H1 (cell line): ENCODE results near the gene IFNA16. TPM values are rescaled to one million over a fixed set of nuclear protein-coding genes. Genes with fewer than 3 reads are reported as not detected.

Experiments
- CTCF ChIA-PET: fragments of 300-600 bp; sonication (Branson Sonifier 250); formaldehyde crosslinking; loops from one replicate; lab custom pipeline; 2021; ENCODE audit not compliant: partially characterized antibody; lab: Charles Lee
- POLR2A ChIA-PET: fragments of 300-600 bp; sonication (Branson Sonifier 250); formaldehyde crosslinking; loops from one replicate; lab custom pipeline; 2021; ENCODE audit warnings: inconsistent platforms; ENCODE audit not compliant: partially characterized antibody; lab: Charles Lee
- DNase-seq, 2 experiments: peaks; one replicate each; pipeline versions ENCODE4 v3.0.0 to v3.0.0-alpha.2; 2010 to 2022; ENCODE audit warnings: low spot score in 2 of 2, low read depth in 1 of 2, mixed read lengths in 1 of 2
- FAIRE-seq: peaks from 2 replicates; lab custom pipeline; 2011; peaks lifted over from hg19 to GRCh38; lab: Jason Lieb, UNC
- H2AFZ ChIP-seq: 2 replicates; pipeline ENCODE4 v1.8.1; 2012; ENCODE audit warnings: low read length, inconsistent platforms
- H2AK5ac ChIP-seq: 2 replicates; pipeline ENCODE4 v1.6.1; 2013; ENCODE audit warnings: low read depth, low read length
- H2BK120ac ChIP-seq: replicated peaks from 2 replicates; pipeline ENCODE3; 2013; ENCODE audit warnings: low read depth, low read length, inconsistent platforms
- H2BK12ac ChIP-seq: 2 replicates; pipeline ENCODE4 v1.6.1; 2013; ENCODE audit warnings: low read depth, low read length
- H2BK15ac ChIP-seq: 2 replicates; pipeline ENCODE4 v1.6.1; 2013; ENCODE audit warnings: low read length
- H2BK20ac ChIP-seq: 2 replicates; pipeline ENCODE4 v1.6.1; 2013; ENCODE audit warnings: low read length
- H2BK5ac ChIP-seq: 2 replicates; pipeline ENCODE4 v1.6.1; 2013; ENCODE audit warnings: low read depth, low read length
- H3K14ac ChIP-seq: 2 replicates; pipeline ENCODE4 v1.6.1; 2013; ENCODE audit warnings: inconsistent platforms; ENCODE audit not compliant: insufficient read length
- H3K18ac ChIP-seq: 2 replicates; pipeline ENCODE4 v1.6.1; 2013; ENCODE audit warnings: low read length; ENCODE audit errors: extremely low read depth
- H3K23ac ChIP-seq: 2 replicates; pipeline ENCODE4 v1.6.1; 2013; ENCODE audit warnings: inconsistent platforms; ENCODE audit not compliant: insufficient read length
- H3K23me2 ChIP-seq: 2 replicates; pipeline ENCODE4 v1.6.1; 2013; ENCODE audit warnings: low read depth, low read length
- H3K27ac ChIP-seq: 2 replicates; pipeline ENCODE4 v1.6.1; 2011; ENCODE audit warnings: low read depth, low read length, inconsistent platforms
- H3K27me3 ChIP-seq, 4 experiments: replicated peaks in 1 of 4; 1 replicate in 1 of 4; 2 replicates in 3 of 4; pipeline versions ENCODE4 v1.6.1 to v1.8.1; 2011 to 2013; ENCODE audit warnings: low read length in 3 of 4, mild to moderate bottlenecking in 3 of 4, inconsistent platforms in 2 of 4, mixed read lengths in 2 of 4, moderate library complexity in 1 of 4; ENCODE audit not compliant: control insufficient read depth in 3 of 4, insufficient read depth in 3 of 4; ENCODE audit errors: extremely low read depth in 1 of 4
- H3K36me3 ChIP-seq, 4 experiments: 2 replicates each; pipeline versions ENCODE4 v1.6.1 to v1.8.1; 2011 to 2013; ENCODE audit warnings: mild to moderate bottlenecking in 4 of 4, low read length in 3 of 4, moderate library complexity in 2 of 4, control low read depth in 1 of 4, inconsistent platforms in 1 of 4; ENCODE audit not compliant: insufficient read depth in 4 of 4, control insufficient read depth in 2 of 4
- H3K4ac ChIP-seq: replicated peaks from 2 replicates; pipeline ENCODE3; 2013; ENCODE audit warnings: low read length, low read depth, mixed read lengths, inconsistent platforms; ENCODE audit not compliant: insufficient read length
- H3K4me1 ChIP-seq, 4 experiments: replicated peaks in 1 of 4; 1 replicate in 1 of 4; 2 replicates in 3 of 4; pipeline versions ENCODE4 v1.6.1 to v1.8.1; 2011 to 2013; ENCODE audit warnings: low read length in 3 of 4, inconsistent platforms in 2 of 4, mixed read lengths in 1 of 4; ENCODE audit not compliant: insufficient read depth in 4 of 4, control insufficient read depth in 3 of 4
- H3K4me2 ChIP-seq, 2 experiments: 2 replicates each; pipeline versions ENCODE4 v1.6.1 to v1.8.1; 2011 to 2013; ENCODE audit warnings: low read depth in 2 of 2, low read length in 2 of 2, control low read depth in 1 of 2, inconsistent platforms in 1 of 2, mild to moderate bottlenecking in 1 of 2; ENCODE audit not compliant: insufficient read depth in 1 of 2
- H3K4me3 ChIP-seq, 4 experiments: fragments of 200-600, 300-600 bp in 1 of 4; sonication (generic), shearing (Covaris generic), sonication (Bioruptor Twin) in 1 of 4; 2 replicates each; pipeline versions ENCODE4 v1.5.1 to v1.8.1; 2011 to 2016; ENCODE audit warnings: low read length in 4 of 4, low read depth in 3 of 4, control low read depth in 2 of 4, inconsistent platforms in 2 of 4, mild to moderate bottlenecking in 2 of 4, mixed read lengths in 1 of 4, moderate library complexity in 1 of 4; ENCODE audit not compliant: insufficient read depth in 2 of 4; ENCODE audit errors: extremely low read depth in 1 of 4
- H3K56ac ChIP-seq: replicated peaks from 2 replicates; pipeline ENCODE3; 2013; ENCODE audit warnings: low read depth, mild to moderate bottlenecking, mixed read lengths, low read length, inconsistent platforms; ENCODE audit not compliant: insufficient read length
- H3K79me1 ChIP-seq: 2 replicates; pipeline ENCODE4 v1.6.1; 2013; ENCODE audit warnings: low read depth, low read length, control low read depth
- H3K79me2 ChIP-seq, 2 experiments: 2 replicates each; pipeline versions ENCODE4 v1.6.1 to v1.8.1; 2012 to 2013; ENCODE audit warnings: low read length in 2 of 2, mild to moderate bottlenecking in 2 of 2, inconsistent platforms in 1 of 2; ENCODE audit not compliant: insufficient read depth in 2 of 2, control insufficient read depth in 1 of 2
- H3K9ac ChIP-seq, 4 experiments: replicated peaks in 1 of 4; 1 replicate in 1 of 4; 2 replicates in 3 of 4; pipeline versions ENCODE4 v1.6.1 to v1.8.1; 2011 to 2013; ENCODE audit warnings: low read depth in 3 of 4, low read length in 3 of 4, control low read depth in 2 of 4, mild to moderate bottlenecking in 2 of 4, moderate library complexity in 2 of 4, inconsistent platforms in 1 of 4; ENCODE audit errors: extremely low read depth in 1 of 4
- H3K9me3 ChIP-seq, 2 experiments: 2 replicates each; pipeline versions ENCODE4 v1.6.1 to v1.8.1; 2012 to 2013; ENCODE audit warnings: mild to moderate bottlenecking in 2 of 2, moderate library complexity in 2 of 2, control low read depth in 1 of 2, inconsistent platforms in 1 of 2, low read depth in 1 of 2, low read length in 1 of 2, mixed read lengths in 1 of 2; ENCODE audit not compliant: insufficient read depth in 2 of 2
- H4K20me1 ChIP-seq, 2 experiments: replicated peaks in 1 of 2; 2 replicates each; pipeline versions ENCODE3 to v1.8.1; 2011 to 2013; ENCODE audit warnings: inconsistent platforms in 2 of 2, low read length in 2 of 2, mild to moderate bottlenecking in 1 of 2; ENCODE audit not compliant: insufficient read depth in 2 of 2, control insufficient read depth in 1 of 2
- H4K5ac ChIP-seq: 2 replicates; pipeline ENCODE4 v1.6.1; 2013; ENCODE audit warnings: low read length, low read depth, mixed read lengths, inconsistent platforms; ENCODE audit not compliant: insufficient read length
- H4K8ac ChIP-seq: 2 replicates; pipeline ENCODE4 v1.8.0; 2013; ENCODE audit warnings: mild to moderate bottlenecking, moderate library complexity, low read length, inconsistent platforms; ENCODE audit not compliant: insufficient read depth; ENCODE audit errors: extremely low read depth
- H4K91ac ChIP-seq: replicated peaks from 2 replicates; pipeline ENCODE3; 2013; ENCODE audit warnings: low read length, mixed read lengths, inconsistent platforms; ENCODE audit not compliant: insufficient read length
- BCL11A ChIP-seq, 2 experiments: IDR thresholded peaks; one replicate each; pipeline ENCODE4 v1.6.1; 2011; ENCODE audit warnings: low read depth in 2 of 2, low read length in 2 of 2, mild to moderate bottlenecking in 2 of 2
- JUN ChIP-seq: IDR thresholded peaks from 2 replicates; pipeline ENCODE4 v1.6.1; 2011; ENCODE audit warnings: low read depth, mild to moderate bottlenecking, improper control_type of control experiment, low read length
- WGBS, 2 experiments: shearing (Covaris generic) in 1 of 2; methylation state at CpG; one replicate each; pipeline versions ENCODE4 v1.1.6 to v1.1.7; 2013 to 2015; ENCODE audit warnings: low lambda C conversion rate in 2 of 2, mixed read lengths in 2 of 2, inconsistent platforms in 1 of 2, low coverage in 1 of 2, missing lambda C conversion rate in 1 of 2; ENCODE audit not compliant: insufficient replicate concordance in 2 of 2, insufficient coverage in 1 of 2, insufficient read length in 1 of 2; ENCODE audit errors: extremely low coverage in 1 of 2, missing lambda C conversion rate in 1 of 2; 5-methylcytosine and 5-hydroxymethylcytosine counted together
- polyA plus RNA-seq, 7 experiments: library from polyadenylated mRNA; depleted of rRNA in 3 of 7; stranded (reverse) in 5 of 7; unstranded in 2 of 7; fragments of >200 nt in 5 of 7; fragments of 200-250 nt in 2 of 7; gene quantifications; 1 replicate in 5 of 7; 2 replicates in 1 of 7; 4 replicates in 1 of 7; pipeline versions ENCODE4 v1.2.1 to v1.2.3, GENCODE V29; 2011 to 2013; ENCODE audit warnings: missing spikeins in 2 of 7, mixed read lengths in 2 of 7
- total RNA-seq: library from RNA; stranded (reverse); fragmentation: NEBNext Ultra II Directional; extraction: Animal tissue kit (Norgen Biotek cat#: 25700); gene quantifications from 2 replicates; pipeline ENCODE4 v1.2.1, GENCODE V29; 2021
- TF ChIP-seq, protein P1 (sequence below), 3 experiments: IDR thresholded peaks; 1 replicate in 2 of 3; 2 replicates in 1 of 3; pipeline versions ENCODE4 v1.5.1 to v1.6.1; 2011; ENCODE audit warnings: low read length in 3 of 3, mild to moderate bottlenecking in 3 of 3, inconsistent platforms in 2 of 3, low read depth in 1 of 3, moderate library complexity in 1 of 3; ENCODE audit not compliant: insufficient read depth in 1 of 3; ENCODE audit errors: control extremely low read depth in 1 of 3

IFNA16 gene
- total and polyA plus RNA-seq, 2 of the 8 experiments (the other 6 are each of a cell fraction or from before 2014, with no cell fraction given): not detected

DNA sequence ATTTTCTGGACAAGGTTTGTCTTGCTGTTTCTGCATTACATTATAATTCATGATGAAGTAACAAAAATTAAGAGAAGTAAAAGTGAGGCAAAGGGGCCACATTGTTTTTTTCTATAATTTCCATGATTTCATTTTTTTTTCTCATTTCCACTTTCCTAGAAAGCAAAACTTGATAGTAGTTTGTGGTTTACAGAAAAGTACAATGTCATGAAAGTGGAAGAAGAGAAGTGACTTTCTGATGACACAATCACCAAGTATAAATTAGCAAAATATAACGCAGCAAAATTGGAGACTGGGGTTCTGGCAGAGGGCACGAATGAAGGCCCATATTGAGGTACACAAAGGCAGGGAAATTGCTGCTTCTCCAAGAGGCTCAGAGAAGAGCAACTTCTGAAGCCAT lies 27.7 kb upstream of the IFNA16 start:
- DNase-seq (no peak), FAIRE-seq (no peak)
- Histone ChIP-seq H4K91ac (no peak overlapping the region), H3K4me3 (no peak overlapping the region), H3K4me2 (no peak overlapping the region), H2BK5ac (no peak overlapping the region), H3K56ac (no peak overlapping the region), H3K9ac (no peak overlapping the region), H3K79me2 (no peaks in the 10 kb centered on the region), H2BK15ac (no peak overlapping the region), H3K4ac (no peak overlapping the region), H3K36me3 (no peaks in the 10 kb centered on the region), H2AFZ (no peak overlapping the region), H3K14ac (no peak overlapping the region), H3K79me1 (no peaks in the 10 kb centered on the region), H2BK120ac (no peak overlapping the region), H2AK5ac (no peak overlapping the region), H4K20me1 (no peaks in the 10 kb centered on the region), H2BK20ac (no peak overlapping the region), H2BK12ac (no peak overlapping the region), H3K27me3 (no peaks in the 10 kb centered on the region), H3K4me1 (no peaks in the 10 kb centered on the region), H3K23ac (no peak overlapping the region), H4K8ac (no peak overlapping the region), H3K27ac (no peak overlapping the region), H3K18ac (no peak overlapping the region), H3K23me2 (no peaks in the 10 kb centered on the region), H3K9me3 (no peaks in the 10 kb centered on the region), H4K5ac (no peak overlapping the region)
- ChIA-PET CTCF (no interaction called here), POLR2A (no interaction called here)
- WGBS, 2 experiments: 79% methylated on average over 2 of the region's 2 CpGs; no CpG with 5 or more reads in 1 of the 2 experiments
- TF ChIP-seq, protein P1, sequence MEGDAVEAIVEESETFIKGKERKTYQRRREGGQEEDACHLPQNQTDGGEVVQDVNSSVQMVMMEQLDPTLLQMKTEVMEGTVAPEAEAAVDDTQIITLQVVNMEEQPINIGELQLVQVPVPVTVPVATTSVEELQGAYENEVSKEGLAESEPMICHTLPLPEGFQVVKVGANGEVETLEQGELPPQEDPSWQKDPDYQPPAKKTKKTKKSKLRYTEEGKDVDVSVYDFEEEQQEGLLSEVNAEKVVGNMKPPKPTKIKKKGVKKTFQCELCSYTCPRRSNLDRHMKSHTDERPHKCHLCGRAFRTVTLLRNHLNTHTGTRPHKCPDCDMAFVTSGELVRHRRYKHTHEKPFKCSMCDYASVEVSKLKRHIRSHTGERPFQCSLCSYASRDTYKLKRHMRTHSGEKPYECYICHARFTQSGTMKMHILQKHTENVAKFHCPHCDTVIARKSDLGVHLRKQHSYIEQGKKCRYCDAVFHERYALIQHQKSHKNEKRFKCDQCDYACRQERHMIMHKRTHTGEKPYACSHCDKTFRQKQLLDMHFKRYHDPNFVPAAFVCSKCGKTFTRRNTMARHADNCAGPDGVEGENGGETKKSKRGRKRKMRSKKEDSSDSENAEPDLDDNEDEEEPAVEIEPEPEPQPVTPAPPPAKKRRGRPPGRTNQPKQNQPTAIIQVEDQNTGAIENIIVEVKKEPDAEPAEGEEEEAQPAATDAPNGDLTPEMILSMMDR (IDR thresholded peaks at IDR 0.05; ENCODE audit: control extremely low read depth in 1 of 3, insufficient read depth in 1 of 3, low read depth in 1 of 3, low read length in 3 of 3): no peak
- TF ChIP-seq BCL11A (IDR thresholded peaks at IDR 0.05; ENCODE audit: low read depth in 2 of 2, low read length in 2 of 2): no peak
- no peak for TF ChIP-seq JUN
